ENCODE results near the gene CDH26. TPM values are rescaled to one million over a fixed set of nuclear protein-coding genes. Genes with fewer than 3 reads are reported as not detected.
A peak's percentile ranks its signal among the peaks of the same experiment; 100 is the strongest.

CDH26 gene
- total RNA-seq, 1 donor from 2014 or later, result 6.9 TPM

DNA sequence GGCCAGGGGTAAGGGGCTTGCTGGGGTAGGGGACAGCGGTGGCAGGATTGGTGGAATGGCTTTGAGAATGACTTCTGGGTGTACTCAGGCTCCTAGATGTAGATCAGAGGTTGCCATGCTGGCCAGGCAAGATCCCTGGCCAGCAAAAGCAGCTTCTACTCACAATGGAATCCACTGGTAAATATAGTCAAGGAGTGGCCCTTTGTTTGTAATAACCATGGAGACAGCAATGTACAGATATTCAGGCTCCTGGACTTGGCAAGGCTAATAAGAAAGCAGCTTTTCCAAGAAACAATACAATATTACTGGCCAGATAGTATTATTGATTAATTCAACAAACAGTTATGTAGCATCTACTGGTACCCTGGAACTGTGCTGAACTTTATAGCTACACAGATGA lies 37.9 kb downstream of the CDH26 start:
- Mint-ChIP-seq H3K27me3 (peaks cover 9% of the 10 kb centered on the region), H3K27ac (peak overlapping the region; percentile 74), H3K4me1 (ENCODE audit: unreplicated experiment) (peaks cover 10% of the 10 kb centered on the region), H3K9me3 (no peaks in the 10 kb centered on the region), H3K36me3 (no peaks in the 10 kb centered on the region), H3K4me3 (no peak overlapping the region)
- TF ChIP-seq, protein P1, sequence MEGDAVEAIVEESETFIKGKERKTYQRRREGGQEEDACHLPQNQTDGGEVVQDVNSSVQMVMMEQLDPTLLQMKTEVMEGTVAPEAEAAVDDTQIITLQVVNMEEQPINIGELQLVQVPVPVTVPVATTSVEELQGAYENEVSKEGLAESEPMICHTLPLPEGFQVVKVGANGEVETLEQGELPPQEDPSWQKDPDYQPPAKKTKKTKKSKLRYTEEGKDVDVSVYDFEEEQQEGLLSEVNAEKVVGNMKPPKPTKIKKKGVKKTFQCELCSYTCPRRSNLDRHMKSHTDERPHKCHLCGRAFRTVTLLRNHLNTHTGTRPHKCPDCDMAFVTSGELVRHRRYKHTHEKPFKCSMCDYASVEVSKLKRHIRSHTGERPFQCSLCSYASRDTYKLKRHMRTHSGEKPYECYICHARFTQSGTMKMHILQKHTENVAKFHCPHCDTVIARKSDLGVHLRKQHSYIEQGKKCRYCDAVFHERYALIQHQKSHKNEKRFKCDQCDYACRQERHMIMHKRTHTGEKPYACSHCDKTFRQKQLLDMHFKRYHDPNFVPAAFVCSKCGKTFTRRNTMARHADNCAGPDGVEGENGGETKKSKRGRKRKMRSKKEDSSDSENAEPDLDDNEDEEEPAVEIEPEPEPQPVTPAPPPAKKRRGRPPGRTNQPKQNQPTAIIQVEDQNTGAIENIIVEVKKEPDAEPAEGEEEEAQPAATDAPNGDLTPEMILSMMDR (conservative IDR thresholded peaks at IDR 0.05), result no peak
- no peak for DNase-seq (ENCODE audit: extremely low spot score, unreplicated experiment)

DNA sequence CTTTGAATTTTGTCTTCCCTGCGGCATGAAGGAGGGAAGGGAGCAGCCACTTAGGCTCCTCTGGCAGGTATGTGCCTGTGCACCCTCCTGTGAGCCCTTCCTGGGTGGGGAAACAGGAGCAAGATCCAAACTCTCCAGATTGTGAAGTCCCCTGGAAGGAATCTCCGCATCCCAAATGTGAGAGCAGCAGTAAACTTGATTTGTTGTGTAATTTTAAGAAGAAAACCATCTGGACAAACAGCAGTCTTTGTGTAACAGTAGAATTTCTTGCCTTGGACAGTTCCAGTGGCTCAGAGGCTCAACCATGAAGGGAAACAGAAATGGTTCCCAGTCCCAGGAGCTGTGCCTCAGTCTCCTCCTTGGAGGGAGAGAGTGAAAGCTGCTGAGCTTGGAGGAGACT lies 39.7 kb downstream of the CDH26 start:
- no peak for DNase-seq (ENCODE audit: extremely low spot score, unreplicated experiment)
- Mint-ChIP-seq H3K4me3 (no peak overlapping the region), H3K4me1 (ENCODE audit: unreplicated experiment) (peaks cover 13% of the 10 kb centered on the region), H3K27me3 (peaks cover 9% of the 10 kb centered on the region), H3K9me3 (no peaks in the 10 kb centered on the region), H3K27ac (no peak overlapping the region), H3K36me3 (no peaks in the 10 kb centered on the region)
- TF ChIP-seq, protein P1 (conservative IDR thresholded peaks at IDR 0.05), result no peak

DNA sequence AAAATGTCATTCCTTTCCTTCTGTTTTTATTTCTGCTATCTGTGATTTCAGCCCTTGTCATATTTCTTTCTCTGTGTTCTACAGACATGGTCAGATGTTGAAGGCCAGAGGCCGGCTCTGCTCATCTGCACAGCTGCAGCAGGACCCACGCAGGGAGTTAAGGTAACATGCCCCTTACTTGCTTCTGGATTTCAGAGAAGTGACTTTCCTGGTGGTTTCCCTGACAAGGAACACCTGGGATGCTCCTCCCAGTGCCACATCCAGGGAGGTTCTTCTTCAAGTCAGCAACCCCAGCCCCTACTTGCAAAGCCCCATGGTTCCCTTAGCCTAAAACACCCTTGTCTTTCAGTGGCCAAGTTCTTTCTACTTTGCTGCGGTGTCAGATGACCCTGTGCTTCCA lies 41.3 kb downstream of the CDH26 start:
- H3K4me1 Mint-ChIP-seq (ENCODE audit: unreplicated experiment), result peaks cover 9% of the 10 kb centered on the region
- H3K36me3 Mint-ChIP-seq, result no peaks in the 10 kb centered on the region
- H3K27me3 Mint-ChIP-seq, result peaks cover 7% of the 10 kb centered on the region
- DNase-seq (ENCODE audit: extremely low spot score, unreplicated experiment), result no peak
- H3K27ac Mint-ChIP-seq, result no peak overlapping the region
- no peak overlapping the region for H3K4me3 Mint-ChIP-seq
- TF ChIP-seq, protein P1 (conservative IDR thresholded peaks at IDR 0.05), result no peak
- H3K9me3 Mint-ChIP-seq, result no peaks in the 10 kb centered on the region

DNA sequence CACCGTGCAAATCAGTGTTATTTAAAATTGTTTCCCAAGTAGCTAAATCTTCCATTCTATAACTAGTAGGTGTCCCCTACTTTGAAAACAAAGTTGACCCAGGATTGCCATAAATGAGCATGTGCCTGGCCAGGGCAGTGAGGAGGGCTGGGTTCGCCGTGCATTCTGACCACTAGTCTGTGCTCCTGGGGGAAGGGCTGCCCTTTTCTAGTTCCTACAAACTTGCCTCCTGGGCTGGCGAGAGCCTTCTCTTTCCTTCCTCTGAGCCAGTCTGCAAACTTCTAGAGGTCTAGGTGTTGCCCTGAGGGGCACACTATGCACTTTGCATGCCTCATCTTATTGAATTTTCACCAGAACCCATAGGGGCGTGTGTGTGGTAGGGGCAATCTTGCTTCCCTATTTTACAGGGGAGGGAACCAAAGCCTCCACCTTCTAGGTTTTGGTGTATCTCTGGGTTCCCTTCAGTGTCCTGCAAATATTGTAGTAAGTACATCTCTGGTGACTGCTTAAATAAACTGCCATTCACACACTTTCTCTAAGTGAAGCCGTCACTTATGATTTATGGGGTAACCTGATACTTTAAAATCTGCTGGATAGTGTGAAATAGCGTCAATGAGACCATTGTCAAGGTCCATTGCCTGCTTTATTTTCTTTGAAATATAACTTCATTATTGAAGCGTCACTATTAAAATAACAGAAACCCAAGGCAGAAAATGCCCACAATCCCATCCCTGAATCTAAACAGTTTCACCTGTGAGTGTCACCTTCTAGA lies 42.2 kb downstream of the CDH26 start:
- no peak overlapping the region for H3K27ac Mint-ChIP-seq
- TF ChIP-seq, protein P1 (conservative IDR thresholded peaks at IDR 0.05), result no peak
- no peak for DNase-seq (ENCODE audit: extremely low spot score, unreplicated experiment)
- no peaks in the 10 kb centered on the region for H3K36me3 Mint-ChIP-seq
- no peaks in the 10 kb centered on the region for H3K9me3 Mint-ChIP-seq
- H3K4me3 Mint-ChIP-seq, result no peak overlapping the region
- H3K27me3 Mint-ChIP-seq, result peaks cover 7% of the 10 kb centered on the region
- H3K4me1 Mint-ChIP-seq (ENCODE audit: unreplicated experiment), result peaks cover 9% of the 10 kb centered on the region

DNA sequence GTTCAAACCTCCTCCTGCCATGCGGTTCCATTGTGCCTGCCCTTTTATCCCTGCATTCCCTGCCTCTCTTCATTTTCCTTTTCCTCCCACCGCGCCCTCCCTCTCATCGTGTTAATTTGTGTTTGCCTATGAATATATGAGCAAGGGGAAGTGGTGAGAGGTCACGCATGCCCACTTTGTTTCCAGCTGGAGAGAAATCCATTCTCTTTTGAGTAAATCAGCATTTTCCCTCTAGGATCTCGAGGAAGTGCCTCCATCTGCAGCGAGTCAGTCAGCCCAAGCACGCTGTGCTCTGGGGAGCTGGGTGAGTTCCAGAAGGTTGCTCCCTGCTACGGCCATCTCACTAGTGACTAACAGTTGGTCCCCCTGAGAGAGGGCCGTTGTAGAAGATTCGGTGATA lies 42.9 kb downstream of the CDH26 start:
- TF ChIP-seq, protein P1 (conservative IDR thresholded peaks at IDR 0.05), result no peak
- Mint-ChIP-seq H3K9me3 (no peaks in the 10 kb centered on the region), H3K4me1 (ENCODE audit: unreplicated experiment) (peaks cover 9% of the 10 kb centered on the region), H3K36me3 (no peaks in the 10 kb centered on the region), H3K27ac (no peak overlapping the region), H3K4me3 (no peak overlapping the region), H3K27me3 (peaks cover 7% of the 10 kb centered on the region)
- no peak for DNase-seq (ENCODE audit: extremely low spot score, unreplicated experiment)
